ENCODE data around the gene MFGE8.

DNA sequence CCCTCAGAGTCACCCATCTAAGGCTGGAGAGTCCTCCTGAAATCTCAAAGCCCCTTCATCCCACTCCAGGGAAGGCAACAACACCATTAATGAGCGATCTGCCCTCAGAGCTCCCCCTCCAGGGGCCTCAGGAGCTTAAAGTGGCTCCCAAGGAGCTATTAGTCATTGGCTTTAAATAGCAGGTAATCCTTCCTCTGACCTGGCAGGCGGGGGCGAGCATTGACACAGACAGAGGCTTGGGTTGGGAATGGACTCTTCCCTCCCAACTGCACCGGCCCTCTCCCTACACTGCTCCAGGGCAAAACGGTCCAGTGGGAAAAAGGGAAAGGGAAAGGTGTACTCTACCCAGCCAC, 1.4 kb downstream of the MFGE8 start:
- TF ChIP-seq, protein P1, sequence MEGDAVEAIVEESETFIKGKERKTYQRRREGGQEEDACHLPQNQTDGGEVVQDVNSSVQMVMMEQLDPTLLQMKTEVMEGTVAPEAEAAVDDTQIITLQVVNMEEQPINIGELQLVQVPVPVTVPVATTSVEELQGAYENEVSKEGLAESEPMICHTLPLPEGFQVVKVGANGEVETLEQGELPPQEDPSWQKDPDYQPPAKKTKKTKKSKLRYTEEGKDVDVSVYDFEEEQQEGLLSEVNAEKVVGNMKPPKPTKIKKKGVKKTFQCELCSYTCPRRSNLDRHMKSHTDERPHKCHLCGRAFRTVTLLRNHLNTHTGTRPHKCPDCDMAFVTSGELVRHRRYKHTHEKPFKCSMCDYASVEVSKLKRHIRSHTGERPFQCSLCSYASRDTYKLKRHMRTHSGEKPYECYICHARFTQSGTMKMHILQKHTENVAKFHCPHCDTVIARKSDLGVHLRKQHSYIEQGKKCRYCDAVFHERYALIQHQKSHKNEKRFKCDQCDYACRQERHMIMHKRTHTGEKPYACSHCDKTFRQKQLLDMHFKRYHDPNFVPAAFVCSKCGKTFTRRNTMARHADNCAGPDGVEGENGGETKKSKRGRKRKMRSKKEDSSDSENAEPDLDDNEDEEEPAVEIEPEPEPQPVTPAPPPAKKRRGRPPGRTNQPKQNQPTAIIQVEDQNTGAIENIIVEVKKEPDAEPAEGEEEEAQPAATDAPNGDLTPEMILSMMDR (conservative IDR thresholded peaks at IDR 0.05), result no peak
- no peak for TF ChIP-seq EZH2 (IDR thresholded peaks at IDR 0.05; ENCODE audit: low read depth)

All from PC-9 (cell line).